ENCODE data around the gene CLCF1.

Gene CLCF1

DNA sequence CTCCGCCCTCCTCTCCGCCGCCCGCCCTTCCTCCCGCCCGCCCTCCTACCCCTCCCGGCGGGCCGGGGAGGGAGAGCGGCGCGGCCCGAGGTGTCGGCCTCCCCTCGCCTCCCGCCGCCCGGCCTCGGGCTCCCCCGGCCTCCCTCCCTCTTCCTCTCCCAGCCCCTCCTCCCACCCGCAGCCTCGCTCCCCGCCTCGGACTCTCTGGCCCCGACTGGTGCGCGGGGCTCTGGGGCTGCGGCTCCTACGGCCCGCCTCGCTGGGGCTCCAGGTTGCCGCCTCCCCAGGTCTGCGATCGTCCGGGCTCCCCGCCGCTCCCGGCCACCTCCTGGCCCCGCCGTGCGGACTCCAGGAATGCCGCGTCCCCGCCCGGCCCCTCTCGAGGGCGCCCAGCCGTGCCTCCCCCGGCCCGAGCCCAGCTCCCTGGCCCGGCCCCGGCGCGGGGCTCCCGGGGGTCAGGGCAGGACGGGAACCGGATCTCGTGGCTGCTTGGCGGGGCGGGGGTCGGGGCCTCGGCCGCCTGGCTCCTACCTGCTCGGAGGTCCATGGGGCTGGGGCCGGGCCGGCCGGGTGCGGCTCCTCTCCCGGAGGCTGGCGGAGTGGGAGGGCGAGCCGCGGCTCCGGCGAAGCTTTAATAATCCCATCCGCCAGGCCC lies at the start of gene CLCF1:
Gene CLCF1 (minus strand): TSS at position 606 of the 655 bp plus-strand sequence. CDS start 59 bp downstream, at position 547.
- DNase-seq = no peak

DNA sequence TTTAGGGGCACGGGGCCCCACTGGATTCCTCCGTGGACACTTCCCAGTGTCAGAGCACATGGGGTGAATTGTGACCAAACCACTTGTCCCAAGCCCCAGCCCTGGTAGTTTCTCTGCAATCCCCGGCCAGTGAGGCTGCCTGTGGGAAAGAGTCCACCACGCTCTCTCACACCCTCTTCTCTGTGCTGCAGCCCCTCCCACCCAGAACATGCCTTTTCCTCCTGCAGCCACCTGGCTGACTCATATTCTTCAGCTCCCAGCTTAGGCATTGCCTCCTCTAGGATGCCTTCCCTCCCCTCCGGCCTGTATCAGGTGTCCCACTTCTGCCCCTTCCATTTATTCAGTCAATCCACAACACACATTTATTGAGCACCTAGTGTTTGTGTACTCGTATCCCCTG lies 49.5 kb upstream of the CLCF1 start:
- no peak for DNase-seq

DNA sequence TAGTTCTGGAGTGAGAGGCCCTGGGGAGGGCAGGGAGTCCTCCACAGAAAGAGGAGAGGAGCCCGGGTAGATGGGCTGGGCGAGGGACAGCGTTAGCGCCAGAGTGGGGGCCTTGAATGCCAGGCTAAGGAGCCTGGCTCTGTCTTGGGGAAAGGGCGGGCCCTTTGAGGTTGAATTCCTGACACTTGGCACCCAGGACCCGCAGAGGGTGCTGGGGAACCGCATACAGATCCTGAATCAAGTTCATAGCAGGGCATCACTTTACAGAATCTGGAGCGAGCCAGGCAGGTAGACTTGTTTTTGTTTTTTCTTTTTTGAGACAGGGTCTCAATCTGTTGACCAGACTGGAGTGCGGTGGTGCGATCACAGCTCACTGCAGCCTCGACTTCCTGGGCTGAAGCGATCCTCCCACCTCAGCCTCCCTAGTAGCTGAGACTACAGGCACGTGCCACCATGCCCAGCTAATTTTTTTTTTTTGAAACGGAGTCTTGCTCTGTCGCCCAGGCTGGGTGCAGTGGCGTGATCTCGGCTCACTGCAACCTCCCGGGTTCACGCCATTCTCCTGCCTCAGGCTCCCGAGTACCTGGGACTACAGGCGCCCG lies 48.1 kb upstream of the CLCF1 start:
- no peak for DNase-seq

DNA sequence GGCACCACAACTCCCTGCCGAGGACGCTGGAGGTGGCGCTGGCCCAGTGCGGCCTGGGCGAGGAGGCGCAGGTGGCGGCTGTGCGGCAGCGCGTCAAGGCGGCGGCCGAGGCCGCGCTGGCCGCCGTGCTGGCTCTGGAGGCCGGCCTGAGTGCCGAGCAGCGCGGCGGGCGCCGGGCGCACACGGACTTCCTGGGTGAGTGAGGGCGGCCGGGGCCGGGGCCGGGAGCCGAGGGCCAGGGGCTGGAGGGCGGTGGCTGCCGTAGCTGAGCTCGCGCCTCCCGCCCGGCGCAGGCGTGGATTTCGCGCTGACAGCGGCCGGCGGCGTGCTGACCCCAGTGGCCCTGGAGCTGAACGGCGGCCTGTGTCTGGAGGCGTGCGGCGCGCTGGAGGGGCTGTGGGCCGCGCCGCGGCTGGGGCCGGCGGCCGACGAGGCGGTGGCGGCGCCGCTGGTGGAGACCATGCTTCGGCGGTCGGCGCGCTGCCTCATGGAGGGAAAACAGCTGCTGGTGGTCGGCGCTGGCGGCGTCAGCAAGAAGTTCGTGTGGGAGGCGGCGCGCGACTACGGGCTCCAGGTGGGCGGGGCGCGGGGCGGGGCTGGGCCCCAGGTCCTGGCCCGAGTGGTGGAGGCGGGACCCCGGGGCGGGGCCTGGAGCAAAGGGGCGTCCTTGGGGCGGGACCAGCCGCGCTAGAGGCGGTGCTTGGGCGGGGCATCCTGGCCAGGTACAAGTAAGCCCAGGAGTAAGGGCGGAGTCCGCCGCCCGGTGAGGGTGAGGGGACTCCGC lies 47.4 kb upstream of the CLCF1 start:
- DNase-seq = peak; percentile 68

DNA sequence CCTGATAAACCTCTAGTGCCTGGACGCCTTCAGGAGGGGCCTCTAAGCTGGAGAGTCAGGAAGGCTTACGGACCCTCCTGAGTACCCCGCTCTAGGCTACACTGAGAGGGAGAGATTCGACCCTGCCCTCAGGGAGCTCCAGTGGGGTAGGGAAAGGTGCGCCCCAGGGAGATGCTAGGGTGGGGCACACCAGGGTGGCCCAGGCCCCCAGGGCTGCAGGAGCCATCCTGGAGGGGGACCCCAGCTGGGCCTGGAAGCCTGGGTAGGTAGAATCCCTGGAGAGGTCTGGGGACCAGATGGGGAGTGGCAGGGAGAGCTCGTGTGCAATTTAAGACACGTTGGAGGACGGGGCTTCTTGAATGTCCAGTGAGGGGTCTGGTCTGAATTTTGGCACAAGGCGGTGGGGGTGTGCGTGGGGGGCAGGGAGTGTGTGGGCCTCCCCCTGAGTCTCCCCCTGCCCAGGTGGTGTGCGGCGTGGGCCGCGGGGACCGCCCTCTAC lies 46.8 kb upstream of the CLCF1 start:
- DNase-seq = no peak

DNA sequence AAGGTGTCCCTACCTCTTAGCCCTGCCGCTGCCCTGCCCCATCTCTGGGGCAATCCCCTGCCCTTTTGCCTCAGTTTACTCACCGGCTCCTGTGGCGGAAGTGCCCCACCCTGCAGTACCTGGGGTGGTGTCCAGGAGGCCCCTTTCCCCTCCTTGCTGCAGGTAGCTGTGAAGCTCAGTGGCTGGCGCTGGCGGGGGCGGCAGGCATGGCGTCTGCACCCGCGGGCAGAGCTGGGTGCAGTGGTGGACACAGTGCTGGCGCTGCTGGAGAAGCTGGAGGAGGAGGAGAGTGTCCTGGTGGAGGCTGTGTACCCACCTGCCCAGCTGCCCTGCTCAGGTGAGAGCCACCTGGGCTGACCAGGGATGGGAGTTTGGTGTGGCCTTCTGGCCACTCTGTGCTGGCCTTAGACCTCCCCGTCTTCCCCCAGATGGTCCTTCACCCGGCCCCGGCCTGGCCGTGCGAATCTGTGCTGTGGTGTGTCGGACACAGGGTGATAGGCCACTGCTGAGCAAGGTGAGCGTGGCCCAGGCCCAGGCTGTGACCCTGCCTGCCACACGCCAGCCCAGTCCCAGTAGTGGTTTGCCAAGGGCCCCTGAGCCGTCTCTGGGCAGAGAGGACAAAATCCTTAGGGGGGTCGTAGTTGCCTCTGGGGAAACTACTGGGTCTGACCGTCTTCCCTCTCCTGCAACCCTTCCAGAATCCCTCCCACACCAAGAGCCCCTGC lies 46.1 kb upstream of the CLCF1 start:
- no peak for DNase-seq

DNA sequence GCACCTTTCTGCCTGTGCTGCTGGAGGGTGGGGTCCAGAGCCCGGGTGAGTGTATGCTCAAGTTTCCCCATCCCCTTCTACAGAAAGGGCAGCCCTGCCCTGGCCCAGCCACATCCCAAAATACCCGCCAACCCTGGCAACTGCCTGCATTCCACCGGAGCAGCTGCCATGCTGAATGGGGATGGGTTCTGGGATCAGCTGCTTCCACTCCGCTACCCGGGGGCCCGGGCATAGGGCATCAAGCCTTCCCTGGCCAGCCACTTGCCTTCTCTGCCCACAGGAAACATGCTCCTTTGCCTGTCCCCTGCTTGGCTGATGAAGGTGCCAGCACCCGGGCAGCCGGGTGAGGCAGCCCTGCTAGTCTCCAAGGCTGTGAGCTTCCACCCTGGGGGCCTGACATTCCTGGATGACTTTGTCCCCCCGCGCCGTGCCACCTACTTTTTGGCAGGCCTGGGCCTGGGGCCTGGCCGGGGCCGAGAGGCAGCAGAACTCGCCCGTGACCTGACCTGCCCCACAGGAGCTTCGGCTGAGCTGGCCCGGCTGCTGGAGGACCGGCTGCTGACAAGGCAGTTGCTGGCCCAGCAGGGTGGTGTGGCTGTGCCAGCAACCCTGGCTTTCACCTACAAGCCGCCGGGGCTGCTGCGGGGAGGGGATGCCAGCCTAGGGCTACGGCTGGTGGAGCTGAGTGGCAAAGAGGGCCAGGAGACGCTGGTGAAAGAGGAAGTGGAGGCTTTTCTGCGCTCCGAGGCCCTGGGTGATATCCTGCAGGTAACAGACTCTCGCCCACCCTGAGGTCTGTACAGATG lies 45.3 kb upstream of the CLCF1 start:
- DNase-seq = no peak

DNA sequence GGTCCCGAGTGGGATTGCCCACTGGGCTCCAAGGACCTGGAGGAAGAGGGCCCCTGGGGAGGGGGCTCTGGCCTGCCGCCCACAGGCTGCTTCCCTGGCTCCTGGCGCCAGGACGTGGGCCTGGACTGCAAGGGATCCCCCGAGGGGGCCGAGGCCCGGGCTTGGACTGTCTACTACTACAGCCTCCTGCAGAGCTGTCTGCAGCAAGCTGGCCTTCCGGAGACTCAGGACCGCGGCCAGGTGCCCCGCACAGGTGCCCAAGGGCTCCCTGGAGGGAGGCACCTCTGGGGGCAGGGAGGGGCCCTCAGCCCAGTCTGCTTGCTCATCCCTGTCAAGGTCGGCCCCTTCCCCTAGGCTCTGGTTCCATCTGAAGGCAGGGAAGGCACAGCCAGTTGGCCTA lies 44.0 kb upstream of the CLCF1 start:
- DNase-seq = no peak

DNA sequence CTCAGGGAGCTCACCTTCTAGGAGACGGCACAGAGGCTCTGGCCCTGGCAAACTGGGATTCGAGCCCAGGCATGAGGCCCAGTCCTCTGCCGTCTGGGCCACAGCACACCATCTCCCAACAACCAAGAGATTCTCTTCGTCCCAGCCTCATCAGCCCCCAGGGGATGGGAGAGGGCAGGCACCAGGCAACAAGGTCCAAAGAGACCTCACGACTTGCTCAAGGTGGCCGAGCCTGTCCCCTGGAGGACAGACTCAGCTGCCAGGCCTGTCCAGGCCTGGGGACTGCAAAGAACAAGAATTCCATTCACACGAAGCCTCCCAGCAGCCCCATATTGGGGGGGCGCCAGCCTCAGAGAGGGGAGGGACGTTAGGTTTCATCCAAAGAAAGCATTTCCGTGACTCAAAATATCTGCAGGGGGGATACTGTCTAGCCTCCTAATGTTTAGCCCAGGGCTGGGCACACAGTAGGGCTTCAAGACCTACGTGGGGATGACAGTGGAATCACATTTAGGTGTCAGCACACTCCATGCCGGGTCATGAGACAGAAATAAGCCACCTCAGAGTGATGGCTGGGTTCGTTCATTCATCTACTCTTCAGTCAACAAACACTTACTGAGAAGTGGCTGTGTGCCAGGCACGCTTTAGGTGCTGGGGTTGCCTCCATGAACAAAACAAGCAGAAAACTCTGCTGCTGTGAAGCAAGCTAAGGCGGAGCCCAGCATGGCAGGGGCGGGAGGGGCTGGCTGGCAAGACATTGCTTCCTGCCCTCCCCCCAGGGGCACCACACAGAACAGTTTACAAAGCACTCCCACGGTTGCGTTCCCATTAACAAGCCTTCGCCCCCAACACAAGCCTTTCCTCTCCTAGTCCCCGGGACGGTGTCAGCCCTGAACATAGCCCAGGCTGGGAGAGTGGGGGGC lies 43.3 kb upstream of the CLCF1 start:
- DNase-seq = no peak

DNA sequence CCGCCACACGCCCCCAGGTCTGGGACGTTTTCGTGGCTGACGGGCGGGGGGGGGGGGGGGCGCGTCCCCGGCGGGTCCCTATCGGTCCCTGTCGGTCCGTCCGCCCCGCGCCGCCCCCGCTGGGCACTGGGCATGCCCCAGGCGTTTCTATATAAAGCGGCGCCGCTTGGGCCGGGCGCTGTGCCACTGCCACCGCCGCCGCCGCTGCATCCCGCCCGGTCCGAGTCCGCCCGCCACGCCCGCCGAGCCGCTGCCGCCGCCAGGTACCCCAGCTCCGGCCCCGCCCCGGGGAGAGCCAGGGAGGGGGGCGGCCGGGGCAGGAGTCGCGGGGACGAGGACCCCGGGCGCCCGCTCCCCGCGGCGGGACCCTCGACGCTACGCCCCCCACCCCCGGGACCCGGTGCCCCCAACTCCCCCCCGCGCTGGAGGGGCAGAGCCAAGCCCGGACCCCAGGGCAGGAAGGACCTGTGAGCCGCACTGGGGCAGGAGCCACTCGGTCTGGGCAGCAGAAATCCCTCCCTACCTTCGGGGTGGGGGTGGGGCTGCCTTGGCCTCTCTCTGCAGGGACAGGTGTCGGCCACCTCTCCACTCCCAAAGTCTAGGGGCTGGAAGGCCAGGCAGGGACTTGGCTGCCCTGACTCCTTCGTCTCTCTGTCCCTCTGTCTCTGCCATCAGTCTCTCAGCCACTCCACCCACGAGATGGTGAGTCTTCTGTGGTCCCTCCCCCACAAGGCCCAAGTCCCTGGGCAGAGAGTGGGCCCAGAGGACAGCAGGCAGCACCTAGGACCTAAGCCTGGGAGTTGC lies 42.3 kb upstream of the CLCF1 start, which contains the start of gene CARNS1:
Gene CARNS1 (plus strand): TSS at position 178 of the 804 bp plus-strand sequence. CDS start 522 bp downstream, at position 700.
- no peak for DNase-seq

DNA sequence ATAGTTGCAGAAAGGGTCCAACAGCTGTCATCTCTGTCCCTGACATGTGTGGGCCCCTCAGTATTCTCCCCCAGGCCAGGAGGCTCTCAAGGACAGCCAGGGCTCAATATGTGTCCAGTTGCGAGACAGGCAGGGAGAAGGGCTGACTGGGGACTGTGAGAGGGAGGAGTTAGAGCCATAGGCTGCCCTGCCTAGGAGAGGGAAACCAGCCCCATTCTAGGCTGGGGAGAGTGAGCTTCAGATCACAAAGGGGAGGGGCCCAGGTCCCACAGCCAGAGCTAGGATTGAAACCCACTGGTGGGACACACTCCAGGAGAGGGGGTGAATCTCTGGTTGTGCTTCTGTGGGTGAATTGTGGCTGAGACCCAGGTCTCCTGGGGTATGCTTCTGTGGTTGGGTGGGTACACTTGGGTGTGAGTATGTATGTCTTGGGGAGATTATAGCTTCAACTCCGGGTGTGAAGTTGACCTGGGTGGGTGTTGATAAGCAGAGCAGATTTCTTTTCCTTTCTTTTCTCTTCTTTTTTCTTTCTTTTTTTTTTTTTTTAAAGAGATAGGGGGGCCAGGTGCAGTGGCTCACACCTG lies 40.0 kb upstream of the CLCF1 start:
- DNase-seq = no peak

DNA sequence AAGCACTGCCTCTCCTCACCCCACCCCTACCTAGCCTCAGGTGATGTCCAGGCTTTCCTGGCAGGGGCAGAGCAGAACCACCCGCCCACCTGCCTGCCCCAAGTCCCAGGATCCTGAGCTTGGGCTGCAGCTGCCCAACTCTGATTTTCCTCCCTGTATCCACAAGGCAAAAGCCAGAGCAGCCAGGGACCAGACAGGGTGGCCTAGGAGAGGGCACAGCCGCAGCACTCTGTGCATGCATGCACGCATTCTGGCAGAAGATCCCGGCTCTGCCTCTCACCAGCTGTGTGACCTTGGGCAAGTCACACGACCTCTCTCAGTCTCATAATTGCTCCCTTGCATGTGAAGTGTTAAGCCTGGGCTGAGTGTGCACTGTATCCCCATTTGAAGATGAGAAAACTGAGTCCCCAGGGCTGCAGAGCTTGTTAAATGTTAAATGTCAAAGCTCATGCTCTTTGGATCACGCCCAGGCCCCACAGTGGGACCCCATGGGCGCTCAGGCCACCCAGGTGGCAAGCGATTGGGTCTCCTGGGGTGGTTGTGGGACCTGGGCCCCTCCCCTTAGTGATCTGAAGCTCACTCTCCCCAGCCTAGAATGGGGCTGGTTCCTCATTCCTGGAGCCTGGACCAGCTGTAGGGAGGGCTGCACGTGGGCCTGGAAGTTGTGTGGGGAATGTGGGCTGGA lies 39.2 kb upstream of the CLCF1 start:
- DNase-seq = no peak

DNA sequence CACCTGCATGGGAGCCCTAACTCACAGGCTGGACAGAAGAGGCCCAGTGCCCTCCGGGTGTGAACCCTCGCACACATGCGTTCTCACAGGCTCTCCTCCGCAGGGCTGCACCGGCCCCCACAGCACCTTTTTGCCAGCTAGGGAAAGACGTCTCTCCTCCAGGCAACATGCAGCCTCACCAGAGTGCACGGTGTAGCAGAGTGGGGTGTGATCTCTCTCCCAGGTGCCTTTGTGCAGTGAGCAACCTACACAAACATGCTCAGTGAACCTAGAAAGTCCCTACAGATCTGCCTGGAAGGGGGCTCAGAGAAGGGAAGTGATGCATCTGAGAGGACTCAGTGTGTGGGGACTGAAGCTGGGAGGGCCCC lies 38.4 kb upstream of the CLCF1 start:
- DNase-seq = no peak

DNA sequence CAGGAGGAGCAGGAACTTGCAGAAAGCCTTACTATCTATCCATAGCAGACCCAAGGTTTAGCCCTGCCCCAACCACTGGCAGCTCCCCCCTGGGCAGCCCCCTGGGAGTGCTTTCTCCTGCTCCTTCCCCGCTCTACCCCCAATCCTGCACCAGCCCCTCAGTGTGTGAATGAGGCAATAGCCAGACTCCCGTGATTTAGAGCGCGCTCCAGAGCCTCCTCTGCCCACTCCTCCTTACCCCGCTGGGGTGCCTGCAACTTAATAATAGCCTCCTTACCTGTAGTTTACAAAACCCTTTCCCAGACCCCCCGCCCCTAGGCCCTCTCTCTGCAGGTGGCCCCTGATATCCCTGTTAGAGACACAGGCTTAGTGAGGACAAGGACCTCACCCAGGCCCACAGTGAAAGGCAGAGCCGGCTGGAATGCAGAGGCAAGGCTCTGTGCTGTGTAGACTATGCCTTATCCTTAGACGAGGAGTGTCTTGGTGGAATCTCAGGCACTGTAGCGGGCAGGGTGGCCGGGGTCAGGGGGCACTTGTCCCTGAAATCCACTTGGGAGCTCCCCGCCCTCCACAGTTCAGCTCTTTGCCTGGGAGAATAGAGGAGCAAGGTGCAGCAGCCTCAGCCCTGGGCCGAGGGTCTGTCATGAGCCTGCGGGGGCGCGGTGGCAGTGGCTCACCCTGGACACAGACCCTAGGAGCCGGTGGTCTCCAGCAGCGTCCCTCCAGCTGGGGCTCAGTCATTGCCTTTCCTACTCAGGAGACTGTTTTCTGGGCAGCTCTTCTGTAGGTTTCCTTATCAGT lies 37.8 kb upstream of the CLCF1 start:
- no peak for DNase-seq

DNA sequence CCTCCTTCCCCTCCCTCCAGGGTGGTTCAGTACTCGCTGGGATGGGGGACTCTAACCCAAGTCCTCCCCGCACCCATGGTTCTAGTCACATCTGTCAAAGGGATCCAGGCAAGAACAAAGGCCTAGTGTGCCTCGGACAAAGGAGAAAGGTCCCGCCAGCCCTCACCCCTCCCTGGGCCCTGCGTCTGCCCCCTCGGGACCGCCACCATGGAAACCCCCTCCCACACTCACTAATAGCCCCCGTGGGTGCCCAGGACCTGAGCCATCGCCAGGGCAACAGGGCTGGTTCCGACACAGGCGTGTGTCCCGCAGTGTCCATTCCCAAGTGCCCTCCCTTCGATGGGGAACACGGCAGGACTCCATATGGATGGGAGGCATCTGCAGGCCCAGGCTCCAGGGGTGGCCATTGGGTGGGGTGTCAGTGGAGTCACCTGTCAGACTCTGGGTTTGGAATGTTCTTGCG lies 37.0 kb upstream of the CLCF1 start:
- no peak for DNase-seq

DNA sequence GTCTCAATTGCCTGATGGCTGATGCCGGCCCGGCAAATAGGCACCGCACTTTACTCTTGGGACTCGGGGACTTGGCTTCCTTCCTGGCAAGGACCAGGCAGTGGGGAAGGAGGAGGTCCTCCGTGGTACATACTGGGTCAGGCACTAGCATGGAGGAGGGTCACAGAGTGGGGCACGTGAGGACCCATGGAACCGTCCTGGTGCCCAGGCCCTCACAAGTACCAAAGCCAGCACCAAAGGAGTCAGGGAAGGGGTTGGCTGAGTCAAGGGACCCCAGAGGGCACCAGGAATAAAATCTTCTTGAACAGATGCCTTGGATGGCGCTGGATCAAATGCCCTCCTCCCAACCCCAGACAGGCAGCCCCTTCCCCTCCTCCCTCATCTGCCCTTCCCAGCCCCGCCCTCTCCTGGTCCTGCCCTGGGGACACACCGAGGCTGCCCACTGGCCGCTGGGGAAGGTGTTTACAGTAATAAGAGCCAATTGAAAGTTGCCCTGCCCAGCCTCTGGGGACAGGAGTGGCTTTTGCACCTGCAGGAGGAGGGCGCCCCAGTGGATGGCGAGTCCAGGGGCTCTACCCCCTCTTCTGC lies 36.5 kb upstream of the CLCF1 start:
- DNase-seq = no peak

DNA sequence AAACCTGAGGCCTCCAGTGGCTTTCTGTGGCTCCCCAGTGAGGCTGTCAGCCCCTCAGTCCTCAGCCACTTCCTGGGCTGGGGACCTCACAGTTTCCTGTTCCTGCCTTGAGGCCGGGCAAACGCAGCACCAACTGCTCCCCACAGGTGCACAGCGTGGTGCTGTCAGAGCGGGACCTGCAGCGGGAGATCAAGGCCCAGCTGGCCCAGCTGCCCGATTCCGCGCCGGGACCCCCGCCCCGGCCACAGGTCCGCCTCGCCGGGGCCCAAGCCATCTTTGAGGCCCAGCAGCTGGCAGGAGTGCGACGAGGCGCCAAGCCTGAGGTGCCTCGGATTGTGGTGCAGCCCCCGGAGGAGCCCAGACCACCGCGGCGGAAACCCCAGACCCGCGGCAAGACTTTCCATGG lies 35.9 kb upstream of the CLCF1 start:
- DNase-seq = no peak

Measured in kidney glomerular epithelial cell (primary cell).